HG03565 (cell line): ENCODE data around the gene PSMD5.
A peak's percentile ranks its signal among the peaks of the same experiment; 100 is the strongest.

Experiments used
- ATAC-seq: cut with Tn5 transposase; IDR thresholded peaks from one replicate; pipeline ENCODE4 v1.9.1; 2021; ENCODE audit warnings: mild to moderate bottlenecking, moderate library complexity; ENCODE audit not compliant: unreplicated experiment

Gene PSMD5

DNA sequence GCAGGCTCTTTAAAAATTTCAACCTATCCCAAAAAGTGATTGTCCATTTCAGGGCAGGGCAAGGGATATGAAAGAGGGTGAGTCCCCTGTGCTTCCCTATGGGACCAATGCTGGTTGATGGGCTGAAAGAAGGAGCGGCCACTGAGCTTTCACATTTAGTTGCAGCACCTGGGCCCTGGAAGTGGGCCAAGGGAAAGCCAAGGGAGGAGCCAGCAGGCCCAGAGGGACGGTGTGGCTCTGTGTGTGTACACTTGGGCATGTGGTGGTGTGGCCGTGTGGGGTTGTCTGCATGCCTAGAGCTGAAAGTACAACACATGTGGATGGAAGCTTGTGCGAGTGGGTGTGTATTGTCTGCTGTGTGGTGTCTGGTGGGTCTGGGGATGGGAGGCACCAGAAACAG, 14.0 kb upstream of the PSMD5 start:
- no peak for ATAC-seq

DNA sequence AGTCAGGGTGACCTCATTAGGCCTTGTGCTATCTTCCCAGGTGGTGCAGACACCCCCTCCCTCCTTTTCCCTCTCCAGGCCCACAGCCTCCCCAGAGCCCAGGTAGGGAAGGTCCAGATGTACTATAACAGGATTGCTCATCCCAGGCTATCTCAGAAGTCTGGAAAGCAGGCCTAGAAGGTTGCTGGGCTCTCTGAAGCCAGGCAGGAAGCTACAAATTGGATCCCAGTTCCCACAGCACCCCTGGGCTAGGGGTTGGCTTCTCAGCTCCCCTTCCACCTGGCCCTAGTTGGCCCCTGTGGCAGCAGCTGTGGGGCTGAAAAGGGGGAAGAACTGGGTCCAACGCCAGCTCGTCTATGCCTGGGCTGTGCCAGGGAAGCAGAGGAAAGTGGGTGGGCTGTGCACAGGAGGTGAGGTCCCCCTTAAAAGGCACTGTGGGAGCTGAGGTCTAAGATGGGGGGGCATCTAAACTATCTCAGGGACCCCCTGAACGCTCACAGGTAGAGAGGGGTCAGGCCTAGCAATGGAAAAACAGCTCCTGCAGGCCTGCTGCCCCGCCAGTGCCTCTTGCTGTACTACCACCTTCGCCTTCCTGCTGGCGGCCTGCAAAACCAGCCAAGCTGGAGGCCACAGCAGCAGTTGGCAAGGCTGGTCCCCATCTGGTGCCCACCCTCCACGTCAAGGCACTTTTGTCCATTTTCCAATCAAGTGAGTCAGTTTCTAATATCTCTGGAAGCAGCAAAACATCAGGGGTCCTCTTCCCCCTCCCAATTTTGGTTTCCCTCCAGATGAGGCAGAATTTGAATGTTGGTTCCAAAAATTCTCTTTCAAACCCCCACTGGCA, 13.3 kb upstream of the PSMD5 start:
- no peak for ATAC-seq

DNA sequence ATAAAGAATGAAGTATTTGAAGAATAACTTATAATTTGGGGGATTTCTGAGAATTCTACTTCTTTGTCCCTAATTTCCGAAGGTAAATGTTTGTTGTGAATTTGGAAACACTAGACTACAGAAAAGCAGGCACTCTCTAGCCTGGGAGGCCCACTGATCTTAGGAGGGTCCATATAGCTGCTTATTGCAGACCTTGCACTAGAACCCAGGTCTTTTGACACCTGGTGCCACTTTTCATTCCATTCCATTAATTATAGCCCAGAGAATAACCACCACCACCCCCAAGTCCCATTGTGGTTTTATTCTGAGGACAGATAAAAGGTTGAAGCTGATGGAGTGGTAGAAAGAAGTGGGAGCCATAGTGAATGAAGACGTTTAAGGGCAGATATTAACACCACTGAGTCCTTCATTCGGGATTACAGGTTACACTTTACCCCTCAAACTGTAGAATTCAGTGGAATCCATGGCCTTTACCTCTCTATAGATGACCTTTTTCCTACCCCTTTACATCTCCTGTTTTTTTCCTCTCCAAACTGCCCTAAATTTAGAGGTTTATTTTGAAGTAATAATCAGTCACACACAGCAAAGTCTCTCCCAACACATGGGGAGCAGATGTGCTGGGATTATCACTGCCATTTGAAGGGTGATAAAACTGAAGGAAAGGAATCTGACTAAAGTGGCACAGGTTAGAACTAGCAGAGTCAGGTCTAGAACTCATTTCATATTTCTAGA, 12.0 kb upstream of the PSMD5 start:
- ATAC-seq = no peak

DNA sequence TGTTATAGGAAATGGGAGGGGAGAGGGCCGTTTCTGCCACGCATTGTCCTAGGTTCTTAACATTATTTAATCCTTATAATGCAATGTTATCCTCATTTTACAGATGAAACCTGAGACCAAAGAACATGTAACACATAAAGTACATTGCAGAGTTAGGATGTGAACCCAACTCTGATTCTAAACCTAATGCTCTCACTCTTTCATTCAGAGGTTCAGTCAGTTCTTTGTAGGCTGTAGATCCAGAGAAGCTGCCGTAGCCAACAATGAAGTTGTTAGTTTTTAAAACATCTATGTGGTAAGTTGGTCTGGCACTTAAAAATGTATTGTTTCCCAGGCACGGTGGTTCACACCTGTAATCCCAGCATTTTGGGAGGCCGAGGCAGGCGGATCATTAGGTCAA, 10.5 kb upstream of the PSMD5 start:
- ATAC-seq = no peak

DNA sequence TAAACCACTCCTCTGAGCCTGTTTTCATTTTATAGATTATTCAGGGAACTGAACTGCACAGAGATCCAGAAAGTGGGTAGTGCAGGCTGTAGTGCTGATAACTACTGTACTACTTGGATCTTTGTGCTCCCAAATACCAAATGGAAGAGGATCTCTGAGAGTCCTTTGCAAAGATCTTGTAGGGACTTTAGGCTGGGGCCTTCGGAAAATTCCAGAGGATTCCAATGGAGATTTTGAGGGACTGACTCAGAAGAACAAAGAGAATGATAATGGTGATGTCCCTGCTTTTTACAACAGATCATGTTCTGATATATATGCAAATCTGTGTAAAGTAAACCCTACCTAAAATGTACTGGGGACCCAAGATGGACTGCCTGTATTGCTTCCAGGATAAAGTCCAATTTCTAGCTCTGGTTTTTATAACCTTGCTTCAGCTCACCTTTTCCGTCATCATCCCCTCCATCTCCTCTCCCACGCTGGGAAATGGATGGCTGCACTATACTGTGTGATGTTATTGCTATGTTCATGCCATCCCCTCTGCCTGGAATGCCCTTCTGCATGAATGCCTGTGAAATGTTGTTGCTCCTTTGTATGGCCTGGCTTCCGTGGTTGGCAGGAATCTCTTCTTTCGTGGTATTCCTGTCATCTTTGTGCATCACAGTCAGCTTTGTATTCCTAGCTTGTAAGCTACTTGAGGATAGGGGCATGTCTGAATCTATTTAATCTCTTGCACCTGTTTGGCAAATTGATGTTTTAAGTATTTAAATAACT, 9.7 kb upstream of the PSMD5 start:
- ATAC-seq = no peak

DNA sequence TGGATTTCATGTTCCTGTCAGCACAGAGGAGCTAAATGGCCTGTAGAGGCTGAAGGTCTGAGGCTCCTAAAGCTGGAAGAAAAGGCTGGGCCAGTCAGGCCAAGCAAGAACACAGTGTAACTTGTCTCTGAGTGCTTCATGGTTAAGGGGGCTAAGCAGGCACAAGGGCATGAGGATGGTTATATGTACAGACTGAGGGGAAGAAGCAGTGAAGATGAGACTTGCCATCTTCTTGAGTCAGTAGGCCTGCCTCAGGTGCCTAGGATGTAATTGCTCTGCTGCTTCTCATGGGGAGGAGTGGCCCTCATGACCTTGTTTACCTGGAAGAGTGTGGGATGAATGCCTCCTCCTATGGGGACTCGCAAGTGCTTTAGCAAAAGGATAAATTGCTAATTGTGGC, 8.7 kb upstream of the PSMD5 start:
- ATAC-seq = no peak

DNA sequence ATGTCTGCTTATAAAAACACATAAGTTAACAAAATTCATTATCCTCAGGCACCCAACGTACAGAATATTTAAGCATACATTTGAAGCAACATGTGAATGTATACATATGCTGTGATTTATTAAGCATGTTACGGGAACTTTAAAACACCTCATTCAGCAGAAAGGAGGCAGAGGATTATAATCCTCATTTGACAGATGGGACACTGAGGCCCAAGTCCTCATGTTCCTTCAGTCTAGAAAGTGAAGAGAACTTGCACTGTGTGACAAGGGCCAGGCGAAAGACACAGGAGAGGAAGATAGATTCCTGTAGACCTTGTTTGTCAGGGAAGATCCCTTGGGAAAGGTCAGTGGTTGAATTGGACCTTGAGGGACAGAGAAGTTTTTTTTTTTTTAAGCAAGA, 7.6 kb upstream of the PSMD5 start:
- no peak for ATAC-seq

DNA sequence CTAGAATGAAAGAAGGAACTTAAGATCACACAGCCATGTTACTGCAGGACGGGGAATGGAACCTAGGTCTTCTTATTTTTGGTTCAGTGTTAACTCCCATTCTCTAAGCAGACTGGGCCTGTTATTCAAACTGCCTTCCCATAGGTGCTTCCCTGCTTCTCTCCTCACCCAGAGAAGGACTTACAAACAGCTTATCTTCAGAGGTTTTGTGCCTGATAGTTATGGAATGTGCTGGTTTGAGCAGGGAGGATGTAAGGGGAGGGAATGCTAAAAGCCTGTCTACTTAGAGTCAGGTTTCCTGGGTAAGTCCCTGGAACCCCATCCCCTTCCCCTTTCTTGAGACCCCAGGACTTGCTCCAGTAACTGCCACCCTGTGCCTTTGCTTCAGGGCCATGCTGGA, 4.2 kb upstream of the PSMD5 start:
- ATAC-seq = no peak

DNA sequence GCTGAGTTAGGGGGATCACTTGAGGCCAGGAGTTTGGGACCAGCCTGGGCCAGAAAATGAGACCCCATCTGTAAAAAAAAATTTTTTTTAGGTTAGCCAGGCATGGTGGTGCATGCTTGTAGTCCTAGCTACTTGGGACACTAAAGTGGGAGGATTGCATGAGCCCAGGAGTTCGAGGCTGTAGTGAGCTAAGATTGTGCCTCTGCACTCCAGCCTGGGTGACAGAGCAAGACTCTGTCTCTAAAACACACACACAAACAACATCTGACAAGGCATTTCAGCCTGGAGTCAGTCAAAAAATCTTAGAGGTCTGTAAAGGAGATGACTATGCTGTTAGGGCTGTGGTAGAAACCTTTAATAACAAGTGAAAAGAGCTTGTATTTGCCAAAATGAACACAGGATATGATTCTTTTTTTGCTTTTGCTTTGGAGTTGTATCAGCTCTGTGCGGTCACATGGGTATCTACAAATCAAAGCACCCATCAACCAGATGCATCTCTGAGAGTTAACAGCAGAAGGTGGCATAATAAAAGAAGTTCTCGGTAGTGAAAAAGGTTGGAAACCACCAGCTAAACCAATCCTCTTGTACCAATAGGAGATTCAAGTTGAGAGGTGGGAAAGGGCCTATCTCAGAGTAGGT, 3.6 kb upstream of the PSMD5 start:
- ATAC-seq = no peak

DNA sequence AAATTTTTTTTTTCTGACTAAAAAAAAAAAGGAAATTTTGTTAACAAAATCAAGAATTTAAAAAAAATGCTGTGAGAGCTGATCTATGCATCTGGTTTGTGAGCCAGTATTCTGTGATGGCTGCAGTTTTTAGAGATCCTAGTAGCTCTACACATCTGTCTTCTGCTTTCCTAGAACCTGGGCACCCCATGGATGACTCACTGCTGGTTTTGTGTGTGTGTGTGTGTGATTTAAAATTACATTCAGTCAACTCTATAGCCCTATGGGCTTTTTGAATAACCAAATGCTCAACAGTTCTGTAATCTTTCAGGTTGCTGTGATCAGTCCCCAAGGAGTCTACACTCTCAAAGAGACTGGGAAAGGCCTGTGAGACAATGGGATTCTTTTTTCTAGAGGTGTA, 2.5 kb upstream of the PSMD5 start:
- ATAC-seq = no peak

DNA sequence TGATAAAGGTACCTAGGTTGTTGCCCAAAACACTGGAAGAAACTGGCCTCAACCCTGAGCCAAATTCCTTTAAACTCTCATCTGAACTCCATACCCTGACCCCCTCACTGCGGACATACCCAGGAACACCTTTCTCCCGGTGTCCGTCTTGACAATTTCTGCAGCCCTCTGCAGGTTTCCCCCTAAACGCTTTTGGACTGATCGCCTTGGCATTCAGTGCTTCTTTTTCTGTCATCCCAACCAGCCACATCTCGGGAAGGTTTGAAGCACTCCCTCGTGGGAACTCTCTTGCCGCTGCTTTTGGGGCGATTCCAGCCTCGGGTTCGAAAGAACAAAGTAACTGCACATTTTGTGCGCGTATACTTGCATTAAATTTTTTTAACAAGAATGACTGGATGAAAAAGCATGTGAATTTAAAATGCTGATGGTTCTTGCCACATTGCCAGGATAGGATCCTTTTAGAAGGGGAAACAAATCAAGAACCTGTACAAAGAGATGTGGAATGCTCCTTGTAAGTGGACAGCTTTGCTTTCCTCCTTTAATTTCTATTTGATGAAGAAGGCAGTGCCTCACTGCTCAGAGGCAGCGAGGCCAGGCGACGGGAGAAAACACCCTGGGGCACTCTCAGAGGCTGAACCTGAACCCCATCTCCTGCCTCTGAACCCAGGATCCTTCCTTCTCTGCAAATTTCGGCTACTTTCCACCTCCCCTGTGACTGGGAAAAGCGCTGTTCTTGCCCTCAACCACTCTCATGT, 615 bp downstream of the PSMD5 start:
- peak; percentile 6 for ATAC-seq

DNA sequence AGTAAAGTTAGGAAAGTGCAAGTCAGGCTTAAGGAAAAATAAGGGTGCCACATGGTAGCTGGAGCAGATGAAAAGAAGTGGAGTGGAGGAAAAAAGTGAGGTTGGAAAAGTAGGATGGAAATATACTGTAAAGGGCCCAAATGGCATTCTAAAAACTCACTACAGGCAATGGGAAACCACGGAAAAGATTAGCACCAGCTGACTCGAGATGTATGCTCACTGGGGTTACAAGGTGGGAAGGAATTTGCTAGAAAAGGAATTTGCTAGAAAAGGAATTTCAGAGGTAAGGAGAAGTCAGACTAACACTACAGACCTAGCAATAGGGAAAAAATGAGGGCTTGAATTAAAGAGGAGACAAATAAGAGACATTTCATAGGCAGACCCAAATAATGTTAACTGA, 3.6 kb downstream of the PSMD5 start:
- no peak for ATAC-seq

DNA sequence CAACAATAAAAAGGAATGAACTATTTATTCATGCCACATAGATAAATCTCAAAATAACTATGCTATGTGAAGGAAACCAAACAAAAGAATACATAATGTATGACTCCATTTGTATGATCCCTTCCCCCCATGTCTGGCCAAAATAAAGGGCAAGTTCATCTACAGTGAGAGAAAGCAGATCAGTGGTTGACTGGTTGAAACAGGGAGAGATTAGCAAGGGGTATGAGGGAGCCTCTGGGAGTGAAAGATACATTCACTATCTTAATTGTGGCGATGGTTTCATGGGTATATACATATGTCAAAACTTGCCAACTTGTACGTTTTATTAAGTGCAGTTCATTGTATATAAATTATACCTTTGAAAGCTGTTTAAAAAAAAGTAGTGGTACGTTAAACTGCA, 4.8 kb downstream of the PSMD5 start:
- ATAC-seq = no peak

DNA sequence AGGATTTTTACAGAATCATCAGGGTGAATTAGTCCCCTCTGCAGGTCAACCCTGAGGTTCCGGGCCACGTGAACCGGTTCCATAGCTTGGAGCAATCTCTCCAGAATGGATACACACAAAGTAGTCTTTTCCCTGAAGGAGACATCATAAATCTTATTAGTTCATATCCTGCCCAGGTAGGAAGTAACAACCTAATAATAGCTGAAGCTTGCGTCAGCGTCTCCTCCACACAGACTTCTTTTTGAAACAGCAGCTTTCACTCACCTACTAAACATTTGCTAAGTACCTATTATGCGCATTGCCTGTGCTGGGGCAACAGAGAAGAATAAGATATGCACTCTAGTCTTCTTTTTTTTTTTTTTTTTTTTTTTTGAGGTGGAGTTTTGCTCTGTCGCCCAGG, 9.4 kb downstream of the PSMD5 start:
- no peak for ATAC-seq

DNA sequence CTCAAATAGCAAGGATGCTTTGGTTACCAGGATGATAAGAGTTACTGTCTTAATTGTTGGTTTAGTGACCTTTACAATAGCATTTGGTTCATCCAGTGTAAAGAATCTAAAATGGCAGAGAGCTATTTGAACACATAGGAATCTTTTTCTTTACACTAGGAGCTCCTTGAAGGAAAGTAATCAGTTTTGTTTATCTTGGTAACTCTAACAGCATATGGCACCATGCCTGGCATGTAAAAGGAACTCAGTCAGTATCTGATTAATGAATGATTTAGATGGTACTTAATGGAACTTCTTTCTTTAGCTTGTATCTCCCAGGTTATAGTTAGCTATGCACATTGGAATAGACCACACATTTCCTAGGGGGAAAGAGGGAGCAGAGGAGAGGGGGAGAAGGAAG, 9.9 kb downstream of the PSMD5 start:
- no peak for ATAC-seq

DNA sequence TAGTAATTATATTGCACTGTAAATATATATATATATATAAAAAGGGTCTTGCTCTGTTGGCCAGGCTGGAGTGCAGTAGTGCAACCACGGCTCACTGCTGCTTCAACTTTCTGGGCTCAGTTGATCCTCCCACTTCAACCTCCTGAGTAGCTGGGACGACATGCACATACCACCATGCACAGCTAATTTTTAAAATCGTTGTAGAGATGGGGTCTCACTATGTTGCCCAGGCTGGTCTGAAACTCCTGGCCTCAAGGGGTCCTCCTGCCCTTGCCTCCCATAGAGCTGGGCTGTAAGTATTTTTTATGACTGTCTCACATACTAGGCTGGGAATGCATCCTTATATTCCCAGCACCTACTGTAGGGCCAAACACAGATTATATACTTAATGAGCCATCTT, 11.9 kb downstream of the PSMD5 start:
- ATAC-seq = no peak

DNA sequence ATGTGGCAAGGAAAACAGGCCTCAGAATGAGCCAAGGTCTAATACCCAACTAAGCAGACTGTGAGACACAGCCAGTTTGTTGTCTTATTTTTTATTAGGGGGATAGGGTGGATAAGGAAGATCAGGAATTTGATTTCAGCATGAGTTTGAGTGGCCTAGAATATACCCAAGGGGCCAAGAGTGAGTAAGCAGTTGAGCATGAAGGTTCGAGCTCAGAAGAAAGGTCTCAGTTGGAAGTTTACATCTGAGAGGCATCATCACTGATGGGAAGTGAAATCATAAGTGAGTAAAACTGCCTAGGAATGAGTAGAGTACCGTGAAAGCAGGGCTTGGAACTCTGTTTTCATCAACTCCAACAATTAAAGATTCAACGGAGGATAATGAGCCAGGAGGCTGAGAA, 12.6 kb downstream of the PSMD5 start:
- ATAC-seq = no peak

DNA sequence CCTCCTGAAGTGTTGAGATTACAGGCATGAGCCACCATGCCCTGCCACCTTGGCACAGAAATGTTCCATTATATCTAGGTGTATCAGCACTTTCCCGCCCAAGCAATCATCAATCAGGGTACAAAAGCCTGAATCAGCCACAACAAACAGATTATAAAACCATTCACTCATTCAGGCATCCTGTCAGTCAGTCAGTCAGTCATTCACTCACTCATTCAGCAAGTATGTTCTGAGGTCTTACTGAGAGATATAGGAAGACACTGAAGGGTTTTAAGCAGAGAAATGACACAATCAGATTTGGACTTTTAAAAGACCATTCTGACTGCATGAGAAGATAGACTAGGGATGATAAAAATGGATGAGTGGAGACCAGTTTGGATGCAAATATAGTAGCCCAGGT, 13.1 kb downstream of the PSMD5 start:
- no peak for ATAC-seq

DNA sequence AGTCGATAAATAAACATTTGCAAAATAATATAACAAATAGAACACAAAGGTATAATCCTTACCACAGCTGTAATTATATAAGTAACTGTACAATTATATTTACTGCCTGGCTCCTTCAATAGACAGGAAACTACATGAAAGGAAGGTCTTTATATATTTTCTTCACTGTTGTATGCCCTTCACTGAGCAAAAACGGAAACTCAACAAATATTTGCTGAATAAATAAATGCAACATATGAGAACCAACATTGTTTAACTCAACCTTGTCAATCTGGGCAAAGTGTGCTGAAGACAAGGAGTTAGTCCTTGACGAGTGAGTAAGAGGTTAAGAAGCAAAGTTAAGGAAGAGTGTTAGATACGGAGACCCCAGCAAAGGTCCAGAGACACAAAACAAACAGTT, 22.6 kb downstream of the PSMD5 start:
- no peak for ATAC-seq

DNA sequence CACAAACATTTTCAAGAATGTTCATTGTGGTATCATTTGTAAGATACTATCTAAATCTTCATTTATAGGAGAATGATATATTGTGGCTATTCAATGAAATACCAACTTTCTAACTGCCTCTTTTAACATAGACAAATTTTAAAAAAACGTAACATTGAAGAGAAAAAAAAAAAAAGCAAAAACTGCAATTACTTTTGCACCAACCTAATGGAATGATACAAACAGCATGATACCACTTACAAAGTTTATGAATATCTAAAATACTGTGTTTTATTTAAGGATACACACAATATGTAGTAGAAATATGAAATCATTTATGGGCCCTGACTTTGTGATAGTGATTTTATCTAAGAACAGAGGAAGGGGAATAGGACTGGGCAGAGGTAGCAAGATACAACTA, 24.1 kb downstream of the PSMD5 start:
- ATAC-seq = no peak

DNA sequence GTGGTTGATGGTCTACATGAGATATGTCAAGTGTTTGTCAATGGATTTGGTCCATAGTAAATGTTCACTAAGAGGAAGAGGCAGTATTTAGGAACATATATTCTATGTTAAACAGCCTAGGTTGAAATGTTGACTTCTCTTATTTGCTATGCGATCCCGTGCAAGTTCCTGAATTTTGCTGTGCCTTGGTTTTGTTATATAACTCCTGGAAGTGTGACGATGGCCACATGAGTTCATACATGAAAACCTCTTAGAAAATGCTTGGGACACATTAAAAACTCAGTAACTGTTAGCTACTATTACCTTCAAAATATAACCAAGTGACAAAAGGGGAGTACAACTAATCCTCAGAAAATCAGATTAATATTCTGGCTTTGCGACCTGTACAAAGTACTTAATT, 27.6 kb downstream of the PSMD5 start:
- ATAC-seq = no peak
